ENCODE measurements around the gene ANO10.

The ANO10 gene

GRCh38 chr3:43372809-43373559, 248.8 kb downstream of the ANO10 start:
- H3K4me3 ChIP-seq (ENCODE audit: low read depth, low read length) = no peak overlapping the region
- TF ChIP-seq, protein P1, sequence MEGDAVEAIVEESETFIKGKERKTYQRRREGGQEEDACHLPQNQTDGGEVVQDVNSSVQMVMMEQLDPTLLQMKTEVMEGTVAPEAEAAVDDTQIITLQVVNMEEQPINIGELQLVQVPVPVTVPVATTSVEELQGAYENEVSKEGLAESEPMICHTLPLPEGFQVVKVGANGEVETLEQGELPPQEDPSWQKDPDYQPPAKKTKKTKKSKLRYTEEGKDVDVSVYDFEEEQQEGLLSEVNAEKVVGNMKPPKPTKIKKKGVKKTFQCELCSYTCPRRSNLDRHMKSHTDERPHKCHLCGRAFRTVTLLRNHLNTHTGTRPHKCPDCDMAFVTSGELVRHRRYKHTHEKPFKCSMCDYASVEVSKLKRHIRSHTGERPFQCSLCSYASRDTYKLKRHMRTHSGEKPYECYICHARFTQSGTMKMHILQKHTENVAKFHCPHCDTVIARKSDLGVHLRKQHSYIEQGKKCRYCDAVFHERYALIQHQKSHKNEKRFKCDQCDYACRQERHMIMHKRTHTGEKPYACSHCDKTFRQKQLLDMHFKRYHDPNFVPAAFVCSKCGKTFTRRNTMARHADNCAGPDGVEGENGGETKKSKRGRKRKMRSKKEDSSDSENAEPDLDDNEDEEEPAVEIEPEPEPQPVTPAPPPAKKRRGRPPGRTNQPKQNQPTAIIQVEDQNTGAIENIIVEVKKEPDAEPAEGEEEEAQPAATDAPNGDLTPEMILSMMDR (IDR thresholded peaks at IDR 0.05; ENCODE audit: insufficient read depth, low read depth, low read length, missing control alignments) = no peak
- DNase-seq (ENCODE audit: low read depth) = no peak

DNA sequence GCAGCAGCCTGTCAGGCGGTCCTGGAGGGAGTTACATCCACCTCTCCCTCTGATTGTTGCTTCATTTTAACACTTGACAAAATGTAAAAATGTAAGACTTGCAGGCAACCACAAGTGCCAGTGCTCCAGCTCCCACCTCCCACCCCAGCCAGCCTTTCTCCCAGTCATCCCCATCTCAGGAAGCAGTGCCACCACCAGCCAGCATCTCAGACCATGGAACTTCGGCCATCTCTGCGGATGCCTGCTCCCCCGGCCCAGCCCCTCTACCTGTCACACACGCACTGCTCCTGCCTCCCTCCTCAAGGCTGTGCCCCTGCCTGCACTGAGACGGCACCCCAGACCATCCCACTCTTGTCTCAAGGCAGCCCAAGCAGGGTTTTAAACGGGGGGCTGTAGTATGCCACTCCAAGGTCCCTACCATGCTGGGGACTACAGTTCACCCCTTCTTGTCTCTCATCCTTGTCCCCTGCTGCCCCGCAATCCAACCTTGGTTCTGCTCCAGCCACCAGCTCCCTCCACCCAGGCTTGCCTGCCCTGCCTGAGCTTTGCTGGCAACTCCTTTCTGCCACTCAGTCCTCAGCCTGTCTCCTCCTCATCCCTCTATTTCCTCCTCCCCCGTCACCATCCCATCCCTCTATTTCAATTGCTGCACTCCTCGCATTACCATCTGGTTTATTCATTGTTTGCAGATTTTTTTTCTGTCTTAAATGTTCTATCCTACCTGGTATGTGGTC, 249.6 kb downstream of the ANO10 start:
- DNase-seq (ENCODE audit: low read depth) = no peak
- TF ChIP-seq, protein P1 (IDR thresholded peaks at IDR 0.05; ENCODE audit: insufficient read depth, low read depth, low read length, missing control alignments) = no peak
- H3K4me3 ChIP-seq (ENCODE audit: low read depth, low read length) = no peak overlapping the region

GRCh38 chr3:43371494-43371893, 250.3 kb downstream of the ANO10 start:
- DNase-seq (ENCODE audit: low read depth) = no peak
- H3K4me3 ChIP-seq (ENCODE audit: low read depth, low read length) = no peak overlapping the region
- TF ChIP-seq, protein P1 (IDR thresholded peaks at IDR 0.05; ENCODE audit: insufficient read depth, low read depth, low read length, missing control alignments) = no peak

DNA sequence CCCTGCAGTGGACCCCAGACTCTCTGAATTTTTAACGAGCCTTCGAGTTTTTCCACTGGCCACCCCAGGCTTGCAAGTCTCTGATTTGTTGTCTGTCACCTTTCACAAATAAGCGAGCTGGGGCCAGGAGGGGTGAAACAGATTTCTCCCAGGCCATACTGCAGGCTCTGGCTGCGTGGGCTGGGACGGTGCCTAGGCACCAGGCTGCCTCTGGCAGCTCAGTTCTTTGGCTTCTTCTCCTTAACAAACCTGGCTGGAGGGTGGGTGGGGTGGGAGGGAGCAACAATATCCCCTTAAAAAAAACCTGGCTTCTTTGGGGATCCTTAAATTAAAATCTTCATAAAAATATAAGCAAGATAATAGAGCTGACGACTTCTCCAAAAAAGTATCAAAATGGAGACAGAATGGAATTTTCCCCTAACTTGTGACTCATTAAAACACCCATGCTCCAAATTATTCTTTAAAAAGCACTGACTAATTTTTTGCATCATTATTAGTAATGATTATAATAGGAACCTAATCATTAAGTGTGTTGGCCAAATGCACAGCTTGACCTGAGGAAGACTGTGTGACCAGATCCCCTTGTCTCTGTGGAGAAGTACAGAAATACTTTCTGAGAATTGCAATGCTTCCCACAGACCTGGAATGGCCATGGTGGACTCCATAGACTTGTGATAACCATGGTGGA, 251.4 kb downstream of the ANO10 start:
- no peak for DNase-seq (ENCODE audit: low read depth)
- no peak overlapping the region for H3K4me3 ChIP-seq (ENCODE audit: low read depth, low read length)
- TF ChIP-seq, protein P1 (IDR thresholded peaks at IDR 0.05; ENCODE audit: insufficient read depth, low read depth, low read length, missing control alignments) = no peak

DNA sequence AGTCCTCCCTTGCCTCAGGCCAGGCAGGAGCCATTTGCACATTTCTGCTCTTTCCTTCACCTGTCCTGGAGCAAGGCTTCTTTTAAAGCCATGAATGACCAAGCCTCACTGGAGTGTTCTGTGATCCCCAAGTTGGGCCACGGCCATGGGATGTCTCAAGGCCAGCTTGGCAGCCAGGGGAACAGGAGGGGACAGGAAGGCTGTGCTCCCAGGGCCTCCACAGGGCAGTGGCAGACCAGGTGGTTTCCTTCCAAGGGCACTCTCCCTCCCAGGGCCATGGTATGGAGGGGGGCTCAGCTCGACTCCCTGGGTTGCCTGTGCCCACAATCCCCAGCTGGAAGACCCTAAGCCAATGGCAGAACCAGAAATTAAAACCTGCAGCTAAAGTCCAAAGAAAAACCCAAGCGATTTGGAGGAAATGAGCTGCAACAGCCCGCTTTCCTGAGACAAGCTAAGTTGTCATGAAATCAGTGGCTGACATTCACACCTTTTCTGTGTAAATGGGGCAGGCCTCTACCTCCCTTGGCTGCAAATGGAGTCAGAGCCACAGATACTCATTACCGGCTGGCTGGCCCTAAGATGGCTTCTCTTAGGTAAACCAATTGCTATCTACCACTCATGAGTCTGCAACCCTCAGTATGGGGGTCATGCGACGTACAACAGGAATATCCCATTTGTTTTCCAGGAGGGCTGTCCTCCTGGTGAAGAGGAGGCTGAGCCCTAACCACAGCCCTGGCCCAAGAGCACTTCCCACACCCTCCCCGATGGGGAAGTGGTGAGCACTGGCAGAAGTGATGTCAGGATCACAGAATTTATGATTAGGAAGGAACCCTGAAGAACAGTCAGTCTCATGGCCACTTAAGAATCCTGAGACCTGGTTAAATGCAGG, 252.2 kb downstream of the ANO10 start:
- no peak overlapping the region for H3K4me3 ChIP-seq (ENCODE audit: low read depth, low read length)
- DNase-seq (ENCODE audit: low read depth) = no peak
- TF ChIP-seq, protein P1 (IDR thresholded peaks at IDR 0.05; ENCODE audit: insufficient read depth, low read depth, low read length, missing control alignments) = no peak

DNA sequence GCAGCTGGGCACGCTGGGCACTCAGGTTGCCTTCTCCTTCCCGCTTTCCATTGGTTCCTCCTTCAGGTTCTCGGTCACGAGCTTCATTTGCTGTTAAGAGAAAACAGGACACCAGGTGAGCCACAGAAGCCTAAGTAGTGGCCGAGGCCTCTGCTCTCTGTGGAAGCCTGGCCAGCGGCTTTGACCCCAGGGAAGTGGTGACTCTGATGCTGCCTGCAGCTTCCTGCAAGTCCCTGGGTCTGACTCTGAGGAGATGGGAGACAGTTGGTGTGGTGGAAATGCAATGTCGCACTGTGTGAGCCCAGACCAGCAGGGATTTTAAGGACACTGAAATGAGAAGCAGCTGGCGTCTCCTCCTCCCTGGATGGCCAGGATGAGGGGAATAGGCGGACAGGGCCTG, 254.9 kb downstream of the ANO10 start:
- no peak for DNase-seq (ENCODE audit: low read depth)
- TF ChIP-seq, protein P1 (IDR thresholded peaks at IDR 0.05; ENCODE audit: insufficient read depth, low read depth, low read length, missing control alignments) = no peak
- H3K4me3 ChIP-seq (ENCODE audit: low read depth, low read length) = no peak overlapping the region
